ENCODE results near the gene VCAN. TPM values are rescaled to one million over a fixed set of nuclear protein-coding genes. Genes with fewer than 3 reads are reported as not detected.

Gene VCAN
- total RNA-seq, 1 donor: 1,493 TPM

- DNase-seq (ENCODE audit: low read depth): no peak
- no peak for TF ChIP-seq CTCF (IDR thresholded peaks at IDR 0.05; ENCODE audit: insufficient read depth, low read length)
- H3K4me3 ChIP-seq (ENCODE audit: low read depth, low read length): no peak overlapping the region
These were observed 82.6 kb downstream of the VCAN start for GRCh38 chr5:83554133-83554532.

DNA sequence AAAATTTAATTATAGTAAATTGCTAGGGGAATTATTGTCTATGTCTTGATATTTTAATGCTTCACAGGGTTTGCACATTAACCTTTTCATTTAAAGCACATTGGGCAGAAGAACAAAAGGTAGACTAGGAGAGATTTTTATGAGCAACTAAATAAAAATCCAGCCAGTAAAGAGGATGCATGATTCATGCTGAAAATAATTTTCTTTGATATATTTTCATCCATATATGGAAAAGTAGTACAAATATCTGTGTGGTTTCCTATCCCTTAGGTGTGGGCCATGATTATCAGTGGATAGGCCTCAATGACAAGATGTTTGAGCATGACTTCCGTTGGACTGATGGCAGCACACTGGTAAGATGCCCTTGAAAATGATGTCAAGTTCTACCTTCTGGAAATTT, 83.1 kb downstream of the VCAN start:
- DNase-seq (ENCODE audit: low read depth): no peak
- H3K4me3 ChIP-seq (ENCODE audit: low read depth, low read length): no peak overlapping the region
- TF ChIP-seq CTCF (IDR thresholded peaks at IDR 0.05; ENCODE audit: insufficient read depth, low read length): no peak

- H3K4me3 ChIP-seq (ENCODE audit: low read depth, low read length): no peak overlapping the region
- TF ChIP-seq CTCF (IDR thresholded peaks at IDR 0.05; ENCODE audit: insufficient read depth, low read length): no peak
- no peak for DNase-seq (ENCODE audit: low read depth)
These were observed 83.7 kb downstream of the VCAN start for GRCh38 chr5:83555263-83555662.

- H3K4me3 ChIP-seq (ENCODE audit: low read depth, low read length): no peak overlapping the region
- no peak for DNase-seq (ENCODE audit: low read depth)
These were observed 84.6 kb downstream of the VCAN start for GRCh38 chr5:83556190-83556589.

DNA sequence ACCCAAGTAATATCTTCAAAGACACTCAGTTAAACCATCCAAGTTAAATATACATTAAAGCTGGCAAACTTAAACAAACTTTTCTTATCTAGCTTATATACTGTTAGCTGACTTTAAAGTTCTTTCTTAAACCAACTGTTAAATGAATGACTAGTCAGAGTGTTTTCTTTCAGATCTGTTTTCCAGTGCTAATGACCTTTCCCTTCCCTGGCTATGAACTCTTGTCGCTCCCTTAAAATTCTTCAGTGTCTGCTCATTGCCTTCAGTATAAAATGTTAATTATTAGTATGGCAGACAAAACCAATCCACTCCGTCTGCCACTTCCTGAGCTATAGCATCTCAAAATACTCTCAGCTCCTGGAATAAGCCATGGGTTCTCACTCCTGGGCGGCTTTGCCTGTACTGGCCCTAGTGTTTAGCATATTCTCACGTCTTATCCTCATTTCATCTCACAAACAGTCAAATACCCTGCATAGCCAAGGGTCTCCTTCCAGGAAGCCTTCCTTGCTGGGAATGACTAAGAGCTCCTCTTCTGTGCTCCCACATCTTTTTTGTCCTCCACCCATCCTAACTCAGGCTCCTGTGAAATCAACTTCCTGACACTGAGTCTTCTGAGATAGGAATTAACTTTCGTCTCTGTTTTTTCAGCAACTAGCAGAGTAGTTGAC, 87.7 kb downstream of the VCAN start:
- DNase-seq (ENCODE audit: low read depth): no peak
- TF ChIP-seq CTCF (IDR thresholded peaks at IDR 0.05; ENCODE audit: insufficient read depth, low read length): no peak
- no peak overlapping the region for H3K4me3 ChIP-seq (ENCODE audit: low read depth, low read length)

More at GRCh38 chr5:83556190-83556589, 84.6 kb downstream of the VCAN start:
- TF ChIP-seq CTCF (IDR thresholded peaks at IDR 0.05; ENCODE audit: insufficient read depth, low read length): no peak

DNA sequence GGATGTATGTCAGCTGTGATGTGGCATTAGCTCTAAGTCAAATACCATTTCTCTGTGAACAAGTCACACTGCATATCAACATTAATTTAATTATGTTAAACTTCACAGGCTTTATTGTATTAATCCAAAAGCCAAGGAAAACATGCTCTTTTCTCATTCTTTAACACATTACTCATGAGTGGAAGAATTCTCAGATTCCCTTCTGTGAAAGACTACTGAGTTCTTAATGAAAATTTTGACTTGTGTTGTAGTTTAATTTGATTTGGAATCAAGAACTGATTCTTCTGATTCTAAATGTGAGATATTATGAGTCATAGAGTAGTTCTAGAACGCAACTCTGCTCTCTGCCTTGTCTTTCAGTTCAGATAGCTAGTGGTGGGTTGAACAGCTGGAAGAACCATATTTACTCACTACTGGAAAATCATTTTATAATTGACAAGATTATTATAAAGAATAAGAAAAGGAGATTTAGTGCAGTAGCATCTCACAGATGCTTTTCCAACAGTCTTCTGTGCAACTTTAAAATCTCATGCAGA, 90.6 kb downstream of the VCAN start:
- DNase-seq (ENCODE audit: low read depth): no peak
- no peak for TF ChIP-seq CTCF (IDR thresholded peaks at IDR 0.05; ENCODE audit: insufficient read depth, low read length)
- no peak overlapping the region for H3K4me3 ChIP-seq (ENCODE audit: low read depth, low read length)

Measured in fibroblast of the aortic adventitia (primary cell).